NCI-H128 (cell line): ENCODE measurements around the gene PCMT1.
A peak's percentile ranks its signal among the peaks of the same experiment; 100 is the strongest.
"Not testable (repeated sequence)": the region's sequence is repeated elsewhere in the genome, so short reads cannot be mapped to it uniquely, and the experiment has no call there.

ENCODE experiments used
- DNase-seq: peaks from one replicate; lab custom pipeline; 2025; ENCODE audit not compliant: unreplicated experiment; lab: John Stamatoyannopoulos, UW

PCMT1 gene

DNA sequence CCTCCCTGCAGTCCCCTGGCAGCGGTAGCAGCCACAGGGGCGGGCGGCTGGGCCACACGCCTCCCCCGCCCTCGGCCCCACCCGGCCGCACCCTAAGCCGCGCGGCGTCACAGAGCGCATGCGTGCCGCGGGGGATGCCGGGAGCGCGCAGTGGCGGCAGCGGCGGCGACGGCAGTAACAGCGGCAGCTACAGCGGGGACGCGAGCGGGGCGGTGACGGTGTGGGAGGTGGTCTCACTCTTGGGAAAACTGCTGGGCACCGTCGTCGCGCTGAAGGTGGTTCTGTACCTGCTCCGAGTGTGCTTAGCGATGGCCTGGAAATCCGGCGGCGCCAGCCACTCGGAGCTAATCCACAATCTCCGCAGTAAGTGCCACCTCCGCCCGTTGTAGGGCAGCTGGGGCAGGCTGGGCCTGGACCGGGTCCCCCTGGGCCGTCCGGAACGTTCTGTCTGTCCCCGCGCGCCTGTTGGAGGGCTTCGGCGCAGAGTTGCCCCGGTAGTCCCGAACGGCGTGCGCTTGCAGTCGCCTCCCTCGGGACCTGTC lies at the start of gene PCMT1:
Gene PCMT1 (plus strand): TSS at position 148 of the 542 bp plus-strand sequence. CDS start 161 bp downstream, at position 309.
- DNase-seq = peak; percentile 86

DNA sequence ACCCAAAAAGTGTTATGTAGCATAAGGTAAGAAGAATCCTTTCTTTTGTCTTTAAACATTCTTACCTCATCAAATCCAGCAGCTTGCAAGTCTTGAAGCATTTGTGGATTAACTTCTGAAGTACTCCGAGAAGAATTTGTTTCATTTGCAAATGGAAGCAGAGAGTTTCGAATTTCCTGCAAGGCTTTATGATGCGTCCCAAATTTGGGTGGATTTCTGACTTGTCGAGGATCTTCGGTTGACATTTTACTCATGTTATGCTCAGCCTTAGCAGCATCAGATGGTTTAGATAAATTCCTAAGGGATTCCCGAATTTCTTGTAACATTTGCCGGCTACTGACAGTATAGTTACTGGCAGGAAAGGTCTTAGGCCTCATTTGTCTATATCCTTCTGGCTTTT lies 47.8 kb upstream of the PCMT1 start:
- DNase-seq = no peak

DNA sequence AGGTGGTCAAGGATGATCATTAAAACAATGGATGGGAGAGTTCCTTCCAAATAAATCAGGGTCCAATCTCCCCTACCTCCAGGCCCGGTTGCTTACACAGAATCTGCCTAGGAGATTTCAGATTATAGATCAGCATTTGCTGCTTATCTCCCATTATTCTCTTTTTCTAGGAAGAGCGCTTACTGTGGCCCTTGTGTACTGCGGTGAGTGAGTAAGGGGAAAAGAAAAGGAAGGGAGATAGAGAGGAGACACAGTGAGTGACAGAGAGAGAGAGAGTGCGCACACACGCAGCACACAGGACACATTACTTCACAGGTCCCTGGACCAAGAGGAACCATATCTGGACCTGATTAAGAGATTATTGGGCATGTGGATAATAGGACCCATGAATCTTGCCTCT lies 37.8 kb upstream of the PCMT1 start:
- DNase-seq = no peak

DNA sequence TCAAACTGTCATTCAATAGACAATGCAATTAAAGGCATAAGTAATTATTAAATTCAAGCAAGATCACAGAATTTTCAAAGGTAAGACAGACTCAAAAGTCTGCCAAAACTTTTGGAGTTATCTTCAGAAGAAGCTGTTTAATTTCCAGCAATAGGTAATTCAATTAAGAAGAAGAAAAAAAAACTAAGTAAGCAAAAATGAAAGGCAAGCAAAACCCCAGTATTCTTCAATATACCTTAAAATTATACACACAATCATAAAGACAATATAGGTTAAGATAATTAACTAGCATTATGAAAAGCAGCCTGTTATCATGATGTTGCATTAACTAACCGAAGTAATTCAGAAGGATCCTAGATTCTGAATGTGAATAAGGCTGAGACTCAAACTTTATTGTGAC lies 35.1 kb upstream of the PCMT1 start:
- no peak for DNase-seq

GRCh38 chr6:149716181-149716963 lies 33.2 kb upstream of the PCMT1 start:
- DNase-seq = no peak

- DNase-seq = peak; percentile 15
These were observed 32.3 kb upstream of the PCMT1 start for GRCh38 chr6:149717255-149717587.

DNA sequence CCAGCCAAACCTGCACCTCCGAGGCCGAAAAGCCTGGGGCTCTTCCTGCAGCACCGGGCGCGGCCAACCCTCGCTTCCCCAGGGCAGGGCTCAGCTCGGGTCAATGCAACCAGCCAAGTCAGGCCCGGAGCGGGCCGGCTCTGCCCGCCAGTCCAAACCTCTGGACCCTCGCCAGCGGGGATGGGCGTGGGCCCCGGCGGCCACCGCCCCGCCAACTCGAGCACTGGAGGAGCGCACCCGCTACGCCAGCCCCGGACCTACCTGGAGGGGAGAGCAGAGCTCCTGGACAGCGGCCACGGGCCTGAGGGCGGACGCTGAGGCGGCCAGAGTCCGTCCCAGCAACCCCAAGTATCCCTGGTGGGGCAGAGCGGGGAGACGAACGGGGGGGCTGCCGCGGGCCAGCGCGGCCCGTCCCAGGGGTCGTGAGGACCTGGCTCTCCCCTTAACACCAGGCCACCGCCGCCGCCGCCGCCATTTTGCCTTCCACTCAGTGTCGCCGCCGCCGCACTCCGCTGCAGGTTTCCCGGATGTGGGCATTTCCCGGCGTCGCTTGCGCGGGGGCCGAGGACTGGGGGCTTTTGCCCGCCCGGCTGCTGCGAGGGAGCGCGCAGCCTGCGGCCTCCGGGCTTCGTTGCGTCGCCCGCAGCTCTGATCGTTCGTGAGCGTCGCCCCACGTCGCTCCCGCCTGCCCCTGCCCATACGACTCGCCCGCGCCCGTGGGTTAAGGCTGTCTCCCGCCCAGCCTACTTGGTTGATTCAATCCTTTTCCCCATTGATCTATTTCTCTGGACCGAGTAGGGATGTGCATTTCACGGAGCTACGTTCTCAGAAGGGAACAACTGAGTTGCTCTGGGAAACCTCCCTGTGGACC lies 31.7 kb upstream of the PCMT1 start, which contains the start of gene LATS1:
Gene LATS1 (minus strand): TSS at position 514 of the 871 bp plus-strand sequence. CDS start 15,975 bp downstream, outside the sequence.
- DNase-seq = peak; percentile 64

DNA sequence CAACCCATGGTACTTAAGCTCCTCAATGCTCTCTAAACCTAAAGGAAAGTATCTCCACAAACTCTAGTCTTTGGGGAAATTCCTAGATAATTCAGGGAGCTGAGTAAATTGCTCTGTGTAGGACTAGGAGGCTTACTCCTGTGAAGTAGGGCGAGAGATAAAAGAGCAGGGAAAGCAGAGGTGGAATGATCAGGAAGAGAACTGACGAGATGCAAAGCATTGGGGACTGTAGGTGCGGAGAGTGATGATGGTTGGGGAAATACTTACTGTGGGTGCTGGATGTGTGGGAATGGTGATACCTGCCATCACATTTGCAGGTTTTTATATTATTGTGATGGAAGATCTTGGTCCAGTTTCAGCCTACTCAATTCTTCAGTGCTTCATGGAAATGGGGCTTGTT lies 30.0 kb upstream of the PCMT1 start:
- no peak for DNase-seq

GRCh38 chr6:149723262-149723661 lies 26.3 kb upstream of the PCMT1 start:
- DNase-seq = no peak

DNA sequence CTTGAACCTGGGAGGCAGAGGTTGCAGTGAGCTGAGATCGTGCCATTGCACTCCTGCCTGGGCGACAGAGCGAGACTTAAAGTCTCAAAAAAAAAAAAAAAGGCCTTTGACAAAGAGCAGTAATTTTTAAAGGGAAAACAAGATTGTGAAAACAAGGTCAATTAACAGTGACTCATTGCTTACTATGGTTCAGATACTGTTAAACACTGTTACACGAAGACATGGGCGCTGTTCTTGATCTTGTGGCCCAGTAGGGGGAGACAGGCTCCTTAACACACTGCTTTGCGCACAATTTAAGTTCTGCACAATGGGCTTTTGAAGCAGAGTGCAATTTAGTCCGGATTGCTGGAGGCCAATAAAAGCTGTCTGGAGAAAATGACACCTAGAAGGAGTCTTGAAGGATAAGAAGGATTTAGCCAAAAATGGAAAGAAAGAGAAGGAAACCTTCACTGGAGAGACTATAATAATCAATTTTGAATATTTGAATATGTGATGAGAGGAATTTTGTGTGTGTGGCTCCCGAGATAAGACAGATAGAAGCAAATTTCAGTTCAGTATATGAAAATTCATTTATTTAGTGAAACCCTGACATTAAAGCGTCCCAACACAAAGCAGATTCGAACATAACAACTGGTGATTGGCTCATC lies 25.6 kb upstream of the PCMT1 start:
- DNase-seq = no peak

GRCh38 chr6:149725785-149726184 lies 23.8 kb upstream of the PCMT1 start:
- DNase-seq = no peak

- DNase-seq = no peak
These were observed 21.6 kb upstream of the PCMT1 start for GRCh38 chr6:149727793-149728498.

GRCh38 chr6:149728499-149729234 lies 20.9 kb upstream of the PCMT1 start:
- no peak for DNase-seq

GRCh38 chr6:149729824-149730223 lies 19.7 kb upstream of the PCMT1 start:
- DNase-seq = no peak

GRCh38 chr6:149733089-149733720 lies 16.3 kb upstream of the PCMT1 start:
- no peak for DNase-seq

- no peak for DNase-seq
These were observed 14.6 kb upstream of the PCMT1 start for GRCh38 chr6:149734915-149735314.

- DNase-seq = not testable (repeated sequence)
These were observed 4.3 kb upstream of the PCMT1 start for GRCh38 chr6:149745252-149745651.

DNA sequence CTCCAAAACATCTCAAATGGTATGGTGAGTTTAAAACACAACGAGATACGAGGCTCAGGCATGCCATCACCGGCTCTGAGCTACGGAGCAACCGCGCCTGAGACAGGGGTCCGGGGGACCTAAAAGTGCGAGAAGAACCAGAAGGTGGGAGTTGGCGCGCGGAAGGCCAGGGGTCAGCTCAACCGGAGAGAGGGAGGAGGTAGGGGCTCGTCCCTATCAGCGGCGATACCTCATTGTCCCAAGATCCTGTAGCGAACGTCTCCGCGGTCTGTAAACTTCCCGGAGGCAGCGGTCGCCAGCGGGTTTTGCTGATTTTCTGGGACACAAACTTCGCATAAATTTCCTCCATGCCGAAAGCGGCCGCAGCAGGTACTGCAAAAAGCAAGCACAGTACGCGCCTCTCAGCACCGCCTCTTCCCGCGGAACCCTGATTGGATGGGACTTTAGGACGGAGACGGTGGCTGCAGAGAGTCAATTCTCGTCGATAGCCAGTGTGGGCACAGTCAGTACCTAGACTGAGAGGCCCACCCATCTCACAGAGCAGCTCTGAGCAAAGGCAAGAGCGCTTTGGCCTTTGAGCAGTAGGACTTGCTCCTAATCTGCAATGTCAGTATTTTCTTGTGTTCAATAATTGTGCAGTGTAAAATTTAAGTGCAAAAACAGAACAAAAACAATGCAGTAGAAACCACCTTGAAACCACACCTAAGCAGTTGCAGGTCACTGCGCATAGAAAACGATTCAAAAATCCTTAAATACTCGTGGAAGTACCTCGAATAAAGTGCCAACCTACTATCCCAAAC lies 3.2 kb upstream of the PCMT1 start, which contains the start of gene NUP43:
Gene NUP43 (minus strand): TSS at position 383 of the 800 bp plus-strand sequence. CDS start 34 bp downstream, at position 349.
- peak; percentile 82 for DNase-seq
